Measurements from ENCODE around the gene POLD2. TPM values are rescaled to one million over a fixed set of nuclear protein-coding genes. Genes with fewer than 3 reads are reported as not detected.

The POLD2 gene
- total RNA-seq, 4 donors from 2014 or later = 19.7 to 45.6 (median 21.0) TPM

DNA sequence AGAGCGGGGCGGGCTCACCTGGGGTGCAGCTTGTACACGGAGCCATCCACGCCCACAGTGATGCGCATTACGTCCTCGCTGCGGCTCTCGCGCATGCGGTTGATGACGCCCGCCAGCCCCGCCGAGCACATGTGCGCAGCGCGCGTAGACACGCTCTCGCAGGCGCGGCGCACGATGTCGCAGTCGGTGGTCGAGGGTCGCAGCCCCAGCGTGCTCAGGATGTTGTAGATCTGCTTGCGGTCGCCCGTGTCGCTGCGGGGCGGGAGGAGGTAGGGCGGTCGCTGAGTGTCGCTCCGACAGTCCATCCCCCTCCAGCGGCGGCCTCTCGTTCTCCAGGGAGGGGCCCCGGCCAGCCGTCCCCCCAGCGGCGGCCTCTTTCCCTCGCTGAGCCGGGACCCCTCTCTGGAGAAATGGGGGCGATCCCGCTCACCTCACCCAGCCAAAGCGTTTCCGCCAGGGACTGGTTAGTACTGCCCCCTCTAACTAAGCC lies 22.2 kb upstream of the POLD2 start:
- no peak for TF ChIP-seq CTCF (IDR thresholded peaks at IDR 0.05; ENCODE audit: low read depth)

- TF ChIP-seq CTCF (IDR thresholded peaks at IDR 0.05; ENCODE audit: low read depth) = no peak
Observed at GRCh38 chr7:44144968-44145478, 21.7 kb upstream of the POLD2 start.

- no peak for TF ChIP-seq CTCF (IDR thresholded peaks at IDR 0.05; ENCODE audit: low read depth)
Observed at GRCh38 chr7:44144426-44144967, 21.1 kb upstream of the POLD2 start.

DNA sequence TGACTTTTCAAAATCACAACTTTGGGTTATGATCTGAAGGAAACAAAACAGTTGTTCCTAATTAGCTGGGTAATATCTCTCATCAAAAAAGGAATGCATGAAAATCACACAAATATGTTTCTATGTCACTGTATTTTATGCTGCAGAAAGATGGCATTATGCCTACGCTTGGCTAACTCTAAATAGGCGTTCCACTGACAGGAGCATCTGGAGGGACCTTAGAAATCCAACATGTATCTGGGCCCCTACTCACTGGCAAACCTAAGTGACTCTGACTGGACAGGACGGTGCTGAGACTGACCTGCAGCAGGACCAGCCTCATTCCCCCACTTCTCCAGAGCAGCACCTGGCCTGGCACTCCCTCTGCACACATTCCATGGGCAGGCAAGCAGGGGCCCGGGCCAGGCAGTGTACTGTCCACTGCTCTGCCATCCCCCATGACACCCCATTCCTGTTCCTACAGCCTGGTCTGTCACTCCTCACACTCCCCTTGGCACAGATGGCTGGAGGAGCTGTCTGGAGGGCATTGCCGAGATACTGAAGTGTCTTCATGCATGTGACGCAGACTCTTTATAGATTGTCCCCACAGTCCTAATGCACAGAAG lies 20.4 kb upstream of the POLD2 start:
- TF ChIP-seq CTCF (IDR thresholded peaks at IDR 0.05; ENCODE audit: low read depth) = no peak

GRCh38 chr7:44142028-44142427 lies 18.7 kb upstream of the POLD2 start:
- TF ChIP-seq CTCF (IDR thresholded peaks at IDR 0.05; ENCODE audit: low read depth) = no peak

DNA sequence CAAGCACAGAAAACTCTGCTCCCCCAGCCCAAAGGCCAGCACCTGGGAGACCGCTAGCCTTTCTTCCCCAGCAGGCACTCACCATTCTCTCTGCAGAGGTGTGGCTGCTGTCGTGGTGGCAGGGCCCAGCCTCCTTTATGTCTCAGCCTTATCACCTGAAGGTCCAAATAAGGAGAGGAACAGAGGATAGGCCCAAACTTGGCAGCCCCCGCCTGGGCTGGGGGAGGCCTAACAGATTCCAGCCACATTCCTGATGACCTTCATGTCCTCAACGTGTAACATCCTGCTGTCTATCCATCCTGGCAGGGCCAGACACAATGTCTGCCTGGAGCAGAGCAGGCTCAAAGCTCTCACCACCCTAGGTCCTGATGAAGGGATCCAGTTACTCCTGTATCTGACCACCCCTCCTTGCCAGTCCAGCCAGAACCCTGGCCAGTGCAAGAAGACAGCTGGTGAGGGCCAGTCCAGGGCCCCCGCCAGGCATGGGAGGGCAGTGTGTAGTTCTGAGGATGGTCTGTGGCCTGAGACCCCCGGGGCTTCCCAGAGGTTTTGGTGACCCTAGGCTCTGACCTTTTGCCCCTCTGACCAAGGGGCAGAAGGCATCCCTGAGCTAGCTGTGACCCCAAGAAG lies 18.0 kb upstream of the POLD2 start, which contains the start of gene MYL7:
MYL7 (minus strand) TSS at position 112 of the 630 bp plus-strand sequence; CDS start at position 85, 27 bp downstream.
- TF ChIP-seq CTCF (IDR thresholded peaks at IDR 0.05; ENCODE audit: low read depth) = no peak

DNA sequence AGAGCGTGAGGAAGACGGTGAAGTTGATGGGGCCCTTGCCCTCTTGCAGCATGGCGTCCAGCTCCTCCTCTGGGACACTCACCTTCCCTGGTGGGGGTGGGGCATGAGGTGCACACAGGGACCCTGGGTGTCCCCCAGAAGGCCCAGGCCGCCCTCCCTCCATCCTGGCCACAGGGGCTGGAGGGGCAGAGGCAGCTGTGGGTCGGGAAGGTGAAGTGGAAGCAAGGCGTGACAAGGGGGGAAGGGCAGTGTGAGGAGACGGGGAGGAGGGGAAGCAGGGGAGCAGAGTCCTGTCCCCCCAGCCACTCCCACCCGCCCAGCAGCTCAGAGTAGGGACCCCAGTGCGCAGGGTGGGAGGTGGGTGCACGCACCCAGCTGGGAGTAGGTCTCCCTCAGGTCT lies 17.0 kb upstream of the POLD2 start:
- no peak for TF ChIP-seq CTCF (IDR thresholded peaks at IDR 0.05; ENCODE audit: low read depth)
